ENCODE data around the gene XPNPEP2. TPM values are rescaled to one million over a fixed set of nuclear protein-coding genes. Genes with fewer than 3 reads are reported as not detected.

The XPNPEP2 gene
- total RNA-seq, 1 donor: not detected

GRCh38 chrX:129762448-129762847 is 23.7 kb downstream of the XPNPEP2 start:
- TF ChIP-seq CTCF (IDR thresholded peaks at IDR 0.05; ENCODE audit: extremely low read depth, low read depth, low read length): no peak
- no peak overlapping the region for H3K4me3 ChIP-seq (ENCODE audit: insufficient read depth, low read length)
- peaks cover 18% of the 10 kb centered on the region for H3K4me1 ChIP-seq (ENCODE audit: insufficient read depth, low read length)
- no peak overlapping the region for H2AFZ ChIP-seq (ENCODE audit: low read length)
- no peaks in the 10 kb centered on the region for H3K9me3 ChIP-seq (ENCODE audit: low read depth, low read length)
- H3K27ac ChIP-seq (ENCODE audit: low read depth, low read length): no peak overlapping the region
- no peaks in the 10 kb centered on the region for H3K27me3 ChIP-seq (ENCODE audit: insufficient read depth, low read length)
- no peak for DNase-seq (ENCODE audit: insufficient read length, low spot score, missing footprints)
- H3K79me2 ChIP-seq (ENCODE audit: insufficient read depth, low read length): no peaks in the 10 kb centered on the region
- H3K4me2 ChIP-seq (ENCODE audit: insufficient read depth, low read length): no peak overlapping the region
- H3K36me3 ChIP-seq (ENCODE audit: insufficient read depth, low read length): no peaks in the 10 kb centered on the region
- H4K20me1 ChIP-seq (ENCODE audit: insufficient read depth, low read length): no peaks in the 10 kb centered on the region

GRCh38 chrX:129763666-129764065 is 24.9 kb downstream of the XPNPEP2 start:
- Histone ChIP-seq H3K36me3 (ENCODE audit: insufficient read depth, low read length) (no peaks in the 10 kb centered on the region), H4K20me1 (ENCODE audit: insufficient read depth, low read length) (no peaks in the 10 kb centered on the region), H3K27ac (ENCODE audit: low read depth, low read length) (no peak overlapping the region), H3K4me3 (ENCODE audit: insufficient read depth, low read length) (no peak overlapping the region), H3K4me2 (ENCODE audit: insufficient read depth, low read length) (no peak overlapping the region), H3K9me3 (ENCODE audit: low read depth, low read length) (no peaks in the 10 kb centered on the region), H3K4me1 (ENCODE audit: insufficient read depth, low read length) (peaks cover 12% of the 10 kb centered on the region), H2AFZ (ENCODE audit: low read length) (no peak overlapping the region), H3K79me2 (ENCODE audit: insufficient read depth, low read length) (no peaks in the 10 kb centered on the region), H3K27me3 (ENCODE audit: insufficient read depth, low read length) (no peaks in the 10 kb centered on the region)
- no peak for DNase-seq (ENCODE audit: insufficient read length, low spot score, missing footprints)
- TF ChIP-seq CTCF (IDR thresholded peaks at IDR 0.05; ENCODE audit: extremely low read depth, low read depth, low read length): no peak

- no peak overlapping the region for H2AFZ ChIP-seq (ENCODE audit: low read length)
These were observed 29.4 kb downstream of the XPNPEP2 start for GRCh38 chrX:129768186-129768585.

More at GRCh38 chrX:129768186-129768585, 29.4 kb downstream of the XPNPEP2 start:
- Histone ChIP-seq H3K4me2 (ENCODE audit: insufficient read depth, low read length) (no peak overlapping the region), H3K79me2 (ENCODE audit: insufficient read depth, low read length) (no peaks in the 10 kb centered on the region), H3K4me1 (ENCODE audit: insufficient read depth, low read length) (no peaks in the 10 kb centered on the region), H3K4me3 (ENCODE audit: insufficient read depth, low read length) (no peak overlapping the region), H3K9me3 (ENCODE audit: low read depth, low read length) (no peaks in the 10 kb centered on the region), H3K36me3 (ENCODE audit: insufficient read depth, low read length) (no peaks in the 10 kb centered on the region), H4K20me1 (ENCODE audit: insufficient read depth, low read length) (no peaks in the 10 kb centered on the region), H3K27ac (ENCODE audit: low read depth, low read length) (no peak overlapping the region), H3K27me3 (ENCODE audit: insufficient read depth, low read length) (no peaks in the 10 kb centered on the region)
- DNase-seq (ENCODE audit: insufficient read length, low spot score, missing footprints): no peak
- TF ChIP-seq CTCF (IDR thresholded peaks at IDR 0.05; ENCODE audit: extremely low read depth, low read depth, low read length): no peak
